Measurements from ENCODE around the gene NMRK1. TPM values are rescaled to one million over a fixed set of nuclear protein-coding genes. Genes with fewer than 3 reads are reported as not detected.

Gene NMRK1
- total and polyA plus RNA-seq, 2 of the 13 experiments (the other 11 are each of a cell fraction or from before 2014, with no cell fraction given): 9.1 to 12.9 TPM

GRCh38 chr9:75087824-75088645 is at the start of gene NMRK1, which contains the start of gene OSTF1 (continued):
- TF ChIP-seq PRDM4 (CRISPR knock-in tag; IDR thresholded peaks at IDR 0.05; ENCODE audit: borderline replicate concordance) (no peak), ZNF282 (IDR thresholded peaks at IDR 0.05; ENCODE audit: partially characterized antibody) (no peak), ADNP (CRISPR knock-in tag; IDR thresholded peaks at IDR 0.05) (0 out of 2 replicates have a peak, but pooled peaks have one; percentile 44), FOXK1 (CRISPR knock-in tag; IDR thresholded peaks at IDR 0.05; ENCODE audit: borderline replicate concordance, low read depth) (peak; percentile 21; the same call in 1 of the 2 replicates), ZFP41 (CRISPR knock-in tag; IDR thresholded peaks at IDR 0.05; ENCODE audit: borderline replicate concordance) (no peak), ZNF18 (CRISPR knock-in tag; IDR thresholded peaks at IDR 0.05; ENCODE audit: insufficient replicate concordance) (peak; percentile 0), GMEB2 (CRISPR knock-in tag; IDR thresholded peaks at IDR 0.05; ENCODE audit: low read depth) (no peak; the same call in 1 of the 2 replicates), ZNF484 (CRISPR knock-in tag; IDR thresholded peaks at IDR 0.05; ENCODE audit: borderline replicate concordance, low read depth) (no peak), ZBTB46 (CRISPR knock-in tag; IDR thresholded peaks at IDR 0.05; ENCODE audit: borderline replicate concordance) (no peak), ZNF280D (CRISPR knock-in tag; IDR thresholded peaks at IDR 0.05) (no peak), ZNF12 (CRISPR knock-in tag; IDR thresholded peaks at IDR 0.05) (no peak), PAX8 (CRISPR knock-in tag; IDR thresholded peaks at IDR 0.05; ENCODE audit: borderline replicate concordance) (no peak), MAX (IDR thresholded peaks at IDR 0.05) (peak; percentile 14; the same call in 1 of the 2 replicates), HMG20B (CRISPR knock-in tag; conservative IDR thresholded peaks at IDR 0.05) (no peak), HNRNPUL1 (IDR thresholded peaks at IDR 0.05; ENCODE audit: low read depth, low read length) (no peak), HDAC2 (CRISPR knock-in tag; IDR thresholded peaks at IDR 0.05) (0 out of 2 replicates have a peak, but pooled peaks have one; percentile 11), HIVEP1 (CRISPR knock-in tag; IDR thresholded peaks at IDR 0.05) (no peak)

Data from HepG2 (cell line).